ENCODE measurements around the gene ADPRHL1. TPM values are rescaled to one million over a fixed set of nuclear protein-coding genes. Genes with fewer than 3 reads are reported as not detected.

ADPRHL1 gene
- under 1 TPM; 0.42 to 0.47 TPM for total RNA-seq
- polyA plus RNA-seq (2013, experiment 1 of 2): 0.34 TPM
- 6.4 TPM for polyA plus RNA-seq (2013, experiment 2 of 2)
- total RNA-seq: 0.06 to 2.6 (median 0.76) reads per million in 172 experiments

DNA sequence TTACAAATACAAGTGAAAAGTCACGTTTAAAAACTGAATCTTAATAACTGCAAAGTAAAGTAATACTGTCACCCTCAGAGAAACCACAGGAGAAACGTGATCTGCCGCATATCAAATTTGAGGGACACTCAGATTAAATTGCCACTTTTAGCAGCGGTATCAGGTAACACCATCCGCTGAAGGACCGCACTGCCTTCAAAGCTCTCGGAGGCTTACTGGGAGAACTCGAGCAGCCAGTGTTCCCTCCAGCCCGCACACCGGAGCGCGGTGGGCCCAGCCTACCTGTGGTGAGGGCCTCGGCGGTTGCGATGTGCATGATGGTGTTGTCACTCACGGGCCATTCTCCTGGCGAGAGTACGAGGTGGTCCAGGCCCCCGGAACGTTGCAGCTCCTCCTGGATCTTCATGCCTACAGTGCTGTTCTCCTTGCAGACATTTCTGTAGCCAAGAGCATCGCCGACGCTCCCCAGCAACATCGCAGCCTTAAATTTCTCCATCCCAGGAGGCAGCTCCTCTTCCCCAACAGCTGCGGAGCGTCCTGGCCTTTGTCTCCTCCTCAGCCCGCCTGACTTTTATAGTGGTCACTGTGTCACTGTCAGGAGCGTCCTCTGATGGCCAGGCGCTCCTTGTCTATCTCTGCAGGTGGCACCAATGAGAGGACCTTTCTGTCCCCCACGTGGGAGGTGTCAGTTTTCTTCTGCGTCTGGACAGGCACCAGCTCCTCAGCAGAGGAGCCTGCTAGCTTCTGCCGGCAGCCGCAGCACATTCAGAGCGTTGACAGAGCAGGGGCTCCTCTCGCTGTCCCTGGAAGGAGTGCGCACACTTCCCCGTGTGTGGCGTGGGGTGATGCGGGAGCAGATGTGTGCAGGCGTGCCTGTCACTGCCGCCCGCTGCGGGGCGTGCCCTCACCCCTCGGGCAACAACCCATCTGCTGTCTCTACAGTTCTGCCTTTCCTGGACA is at the start of gene ADPRHL1:
ADPRHL1 (minus strand) TSS at position 547 of the 960 bp plus-strand sequence; CDS start at position 496, 51 bp downstream.
- Mint-ChIP-seq H3K36me3 (ENCODE audit: low read depth) (peaks cover 30% of the 10 kb centered on the region), H3K4me3 (no peak within 1 kb of the TSS), H3K4me1 (ENCODE audit: low read depth) (no peaks in the 10 kb centered on the region), H3K9me3 (no peaks in the 10 kb centered on the region), H3K27me3 (no peaks in the 10 kb centered on the region), H3K27ac (no peak within 1 kb of the TSS)
- DNase-seq (no peak), ATAC-seq (ENCODE audit: poor library complexity) (no peak)
- Histone ChIP-seq H3K27ac (ENCODE audit: low read depth in 1 of 2, low read length in 2 of 2) (no peak within 1 kb of the TSS), H3K4me1 (ENCODE audit: insufficient read depth, low read length) (no peaks in the 10 kb centered on the region), H3K9me3 (ENCODE audit: control insufficient read depth in 1 of 2, insufficient read depth in 1 of 2, low read length in 2 of 2) (no peaks in the 10 kb centered on the region), H3K4me3 (ENCODE audit: low read length) (no peak within 1 kb of the TSS), H3K27me3 (ENCODE audit: control insufficient read depth in 1 of 2, insufficient read depth in 2 of 2, low read length in 2 of 2) (no peaks in the 10 kb centered on the region), H3K36me3 (ENCODE audit: insufficient read depth, low read length) (peaks cover 17% of the 10 kb centered on the region)
- CTCF ChIA-PET: no interaction called here
- intact Hi-C loops (cut with DNase I, micrococcal nuclease): no loop called here
- POLR2A ChIA-PET: no interaction called here
- TF ChIP-seq, protein P1, sequence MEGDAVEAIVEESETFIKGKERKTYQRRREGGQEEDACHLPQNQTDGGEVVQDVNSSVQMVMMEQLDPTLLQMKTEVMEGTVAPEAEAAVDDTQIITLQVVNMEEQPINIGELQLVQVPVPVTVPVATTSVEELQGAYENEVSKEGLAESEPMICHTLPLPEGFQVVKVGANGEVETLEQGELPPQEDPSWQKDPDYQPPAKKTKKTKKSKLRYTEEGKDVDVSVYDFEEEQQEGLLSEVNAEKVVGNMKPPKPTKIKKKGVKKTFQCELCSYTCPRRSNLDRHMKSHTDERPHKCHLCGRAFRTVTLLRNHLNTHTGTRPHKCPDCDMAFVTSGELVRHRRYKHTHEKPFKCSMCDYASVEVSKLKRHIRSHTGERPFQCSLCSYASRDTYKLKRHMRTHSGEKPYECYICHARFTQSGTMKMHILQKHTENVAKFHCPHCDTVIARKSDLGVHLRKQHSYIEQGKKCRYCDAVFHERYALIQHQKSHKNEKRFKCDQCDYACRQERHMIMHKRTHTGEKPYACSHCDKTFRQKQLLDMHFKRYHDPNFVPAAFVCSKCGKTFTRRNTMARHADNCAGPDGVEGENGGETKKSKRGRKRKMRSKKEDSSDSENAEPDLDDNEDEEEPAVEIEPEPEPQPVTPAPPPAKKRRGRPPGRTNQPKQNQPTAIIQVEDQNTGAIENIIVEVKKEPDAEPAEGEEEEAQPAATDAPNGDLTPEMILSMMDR (IDR thresholded peaks at IDR 0.05): no peak

DNA sequence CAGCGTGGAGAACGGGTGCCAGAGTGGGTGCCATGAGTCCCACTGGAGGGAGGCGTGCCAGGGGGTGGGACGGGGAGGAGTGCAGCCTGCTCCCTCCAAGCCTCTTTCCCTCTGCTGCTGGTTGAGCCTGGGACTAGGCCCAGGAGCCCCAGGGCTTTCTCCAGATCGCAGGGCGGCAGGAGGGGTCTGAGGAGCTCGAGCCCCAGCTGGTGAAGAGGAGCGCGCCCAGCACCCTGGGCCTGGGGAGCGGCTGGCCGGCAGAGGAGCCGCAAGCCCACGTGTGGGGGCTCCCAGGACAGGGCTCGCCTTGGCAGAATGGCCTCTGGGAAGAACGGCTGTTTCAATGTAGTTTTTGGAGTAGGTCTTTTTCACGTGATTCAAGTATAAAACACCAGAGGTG is 49.4 kb upstream of the ADPRHL1 start:
- Histone ChIP-seq H3K27me3 (ENCODE audit: control insufficient read depth in 1 of 2, insufficient read depth in 2 of 2, low read length in 2 of 2) (no peaks in the 10 kb centered on the region), H3K9me3 (ENCODE audit: control insufficient read depth in 1 of 2, insufficient read depth in 1 of 2, low read length in 2 of 2) (no peaks in the 10 kb centered on the region), H3K36me3 (ENCODE audit: insufficient read depth, low read length) (peaks cover 65% of the 10 kb centered on the region), H3K4me3 (ENCODE audit: low read length) (no peak overlapping the region), H3K4me1 (ENCODE audit: insufficient read depth, low read length) (no peaks in the 10 kb centered on the region), H3K27ac (ENCODE audit: low read depth in 1 of 2, low read length in 2 of 2) (no peak overlapping the region)
- no peak overlapping the region for H3K4me3 Mint-ChIP-seq
- DNase-seq: no peak
- no peaks in the 10 kb centered on the region for H3K27me3 Mint-ChIP-seq
- intact Hi-C loops (cut with DNase I, micrococcal nuclease): no loop called here
- ChIA-PET CTCF (no interaction called here), POLR2A (no interaction called here)
- no peaks in the 10 kb centered on the region for H3K9me3 Mint-ChIP-seq
- H3K27ac Mint-ChIP-seq: no peak overlapping the region
- H3K4me1 Mint-ChIP-seq (ENCODE audit: low read depth): peaks cover 10% of the 10 kb centered on the region
- TF ChIP-seq, protein P1 (IDR thresholded peaks at IDR 0.05): no peak
- no peak for ATAC-seq (ENCODE audit: poor library complexity)
- peaks cover 75% of the 10 kb centered on the region for H3K36me3 Mint-ChIP-seq (ENCODE audit: low read depth)

DNA sequence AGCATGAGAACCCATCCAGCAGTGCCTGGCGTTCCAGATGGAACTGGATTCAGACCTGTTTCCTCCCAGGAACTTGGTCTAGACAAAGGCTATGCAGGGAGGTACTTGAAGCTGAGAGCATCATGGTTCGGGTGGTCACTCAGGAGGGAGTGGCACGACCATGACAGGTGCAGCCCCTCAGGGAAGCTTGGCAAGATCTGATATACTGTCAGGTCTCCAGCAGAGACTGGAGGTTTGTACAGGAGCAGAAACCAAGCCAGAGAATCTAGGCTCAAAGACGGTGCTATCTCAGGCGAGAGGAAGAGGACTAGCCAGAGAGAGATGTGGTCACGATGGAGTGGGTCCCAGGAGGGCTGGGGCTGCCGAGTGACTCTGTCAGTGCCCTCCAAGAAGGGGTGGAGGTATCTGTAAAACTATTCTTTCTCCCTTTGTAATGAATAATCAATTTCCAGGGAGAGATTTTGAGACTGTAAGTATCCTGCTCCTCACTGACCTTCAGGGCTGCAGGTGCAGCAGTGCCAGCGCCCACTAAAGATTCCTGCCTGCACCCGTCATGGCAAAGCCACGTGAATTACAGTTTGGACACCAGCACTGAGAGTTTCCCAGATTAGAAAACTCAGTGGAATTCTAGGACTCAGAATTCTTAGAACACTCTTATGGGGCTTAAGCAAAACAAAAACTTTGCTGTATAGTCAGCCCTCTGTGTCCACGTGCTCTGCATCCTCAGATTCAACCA is 47.4 kb upstream of the ADPRHL1 start:
- Histone ChIP-seq H3K9me3 (ENCODE audit: control insufficient read depth in 1 of 2, insufficient read depth in 1 of 2, low read length in 2 of 2) (no peaks in the 10 kb centered on the region), H3K4me1 (ENCODE audit: insufficient read depth, low read length) (peaks cover 13% of the 10 kb centered on the region), H3K4me3 (ENCODE audit: low read length) (no peak overlapping the region), H3K27me3 (ENCODE audit: control insufficient read depth in 1 of 2, insufficient read depth in 2 of 2, low read length in 2 of 2) (no peaks in the 10 kb centered on the region), H3K27ac (ENCODE audit: low read depth in 1 of 2, low read length in 2 of 2) (no peak overlapping the region), H3K36me3 (ENCODE audit: insufficient read depth, low read length) (peaks cover 77% of the 10 kb centered on the region)
- Mint-ChIP-seq H3K9me3 (no peaks in the 10 kb centered on the region), H3K27ac (no peak overlapping the region), H3K36me3 (ENCODE audit: low read depth) (peaks cover 85% of the 10 kb centered on the region), H3K27me3 (no peaks in the 10 kb centered on the region), H3K4me3 (no peak overlapping the region), H3K4me1 (ENCODE audit: low read depth) (peaks cover 20% of the 10 kb centered on the region)
- intact Hi-C loops (cut with DNase I, micrococcal nuclease): no loop called here
- TF ChIP-seq, protein P1 (IDR thresholded peaks at IDR 0.05): no peak
- CTCF ChIA-PET: no interaction called here
- ATAC-seq (ENCODE audit: poor library complexity): no peak
- POLR2A ChIA-PET: no interaction called here
- no peak for DNase-seq

All from CD4-positive, alpha-beta T cell (primary cell).